ENCODE results near the gene FAM76B. TPM values are rescaled to one million over a fixed set of nuclear protein-coding genes. Genes with fewer than 3 reads are reported as not detected.
A peak's percentile ranks its signal among the peaks of the same experiment; 100 is the strongest.

FAM76B gene
- total and polyA plus RNA-seq, 9 of the 15 experiments (the other 6 are each of a cell fraction or from before 2014, with no cell fraction given), result 22.5 to 60.0 (median 35.0) TPM

DNA sequence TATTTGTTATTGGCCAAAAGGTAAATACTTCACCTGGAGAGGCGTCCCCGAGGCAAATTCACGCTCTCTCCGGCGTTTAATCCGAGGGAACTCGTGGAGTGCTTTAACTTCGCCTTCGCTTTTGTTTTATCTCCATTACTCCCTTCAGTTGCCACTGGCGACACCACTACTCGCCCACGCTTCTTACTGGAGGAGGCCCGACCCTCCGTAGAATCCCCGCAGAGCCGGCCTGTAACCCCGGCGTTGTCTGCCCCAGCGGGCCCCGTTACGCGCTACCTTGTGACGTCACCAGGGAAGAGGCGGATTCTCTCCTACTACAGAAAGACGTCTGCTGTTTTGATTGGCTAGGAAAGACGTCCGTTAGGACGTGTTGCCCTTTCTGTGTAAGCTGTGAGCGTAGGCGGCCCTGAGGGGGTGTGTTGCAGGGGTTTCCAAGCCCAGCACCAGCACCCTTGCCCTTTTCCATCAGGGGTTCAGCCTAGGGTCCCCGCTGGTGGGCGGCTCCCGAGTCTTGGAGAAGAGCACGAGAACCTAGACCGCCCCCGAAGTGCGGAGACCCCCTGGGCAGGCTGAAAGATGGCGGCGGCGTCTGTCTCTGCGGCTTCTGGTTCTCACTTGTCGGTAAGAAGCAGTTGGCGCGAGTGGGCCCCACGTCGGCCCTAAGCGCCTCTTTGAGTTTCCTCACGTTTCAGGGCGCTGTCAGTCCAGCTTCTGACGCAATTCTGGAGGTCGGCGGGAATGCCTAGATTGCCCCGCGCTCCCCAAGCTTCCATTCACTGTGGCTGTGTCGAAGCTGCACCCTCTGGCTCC, 746 bp upstream of the FAM76B start, which contains the start of gene CEP57 (continued):
- TF ChIP-seq KLF6 (CRISPR knock-in tag; IDR thresholded peaks at IDR 0.05; ENCODE audit: borderline replicate concordance) (no peak), SAFB (IDR thresholded peaks at IDR 0.05; ENCODE audit: borderline replicate concordance, low read depth, low read length) (no peak), ZBTB1 (CRISPR knock-in tag; IDR thresholded peaks at IDR 0.05; ENCODE audit: borderline replicate concordance, low read depth) (peak; percentile 25; the same call in 1 of the 2 replicates), CAMTA2 (CRISPR knock-in tag; conservative IDR thresholded peaks at IDR 0.05) (no peak), GABPB2 (CRISPR knock-in tag; conservative IDR thresholded peaks at IDR 0.05) (no peak), MECOM (CRISPR knock-in tag; IDR thresholded peaks at IDR 0.05) (no peak), BCL6 (CRISPR knock-in tag; IDR thresholded peaks at IDR 0.05) (no peak), ATF1 (CRISPR knock-in tag; IDR thresholded peaks at IDR 0.05) (peak; percentile 83), ATF1 (tag; IDR thresholded peaks at IDR 0.05) (peak; percentile 99), DDX20 (tag; IDR thresholded peaks at IDR 0.05; ENCODE audit: low read depth) (no peak), SPI1 (IDR thresholded peaks at IDR 0.05; ENCODE audit: borderline replicate concordance, low read depth, low read length) (no peak), SIN3A (IDR thresholded peaks at IDR 0.05; ENCODE audit: borderline replicate concordance in 2 of 2, control insufficient read depth in 1 of 2, low read depth in 2 of 2, low read length in 2 of 2) (peak in 1 of 2 experiments; percentile 19; a peak in 2 of 4 replicates), XRCC3 (IDR thresholded peaks at IDR 0.05) (no peak), RBM34 (IDR thresholded peaks at IDR 0.05; ENCODE audit: borderline replicate concordance, insufficient read depth, low read length) (no peak), HDAC8 (tag; IDR thresholded peaks at IDR 0.05) (no peak), IFI16 (CRISPR knock-in tag; IDR thresholded peaks at IDR 0.05) (no peak)
- TF ChIP-seq, protein P1, sequence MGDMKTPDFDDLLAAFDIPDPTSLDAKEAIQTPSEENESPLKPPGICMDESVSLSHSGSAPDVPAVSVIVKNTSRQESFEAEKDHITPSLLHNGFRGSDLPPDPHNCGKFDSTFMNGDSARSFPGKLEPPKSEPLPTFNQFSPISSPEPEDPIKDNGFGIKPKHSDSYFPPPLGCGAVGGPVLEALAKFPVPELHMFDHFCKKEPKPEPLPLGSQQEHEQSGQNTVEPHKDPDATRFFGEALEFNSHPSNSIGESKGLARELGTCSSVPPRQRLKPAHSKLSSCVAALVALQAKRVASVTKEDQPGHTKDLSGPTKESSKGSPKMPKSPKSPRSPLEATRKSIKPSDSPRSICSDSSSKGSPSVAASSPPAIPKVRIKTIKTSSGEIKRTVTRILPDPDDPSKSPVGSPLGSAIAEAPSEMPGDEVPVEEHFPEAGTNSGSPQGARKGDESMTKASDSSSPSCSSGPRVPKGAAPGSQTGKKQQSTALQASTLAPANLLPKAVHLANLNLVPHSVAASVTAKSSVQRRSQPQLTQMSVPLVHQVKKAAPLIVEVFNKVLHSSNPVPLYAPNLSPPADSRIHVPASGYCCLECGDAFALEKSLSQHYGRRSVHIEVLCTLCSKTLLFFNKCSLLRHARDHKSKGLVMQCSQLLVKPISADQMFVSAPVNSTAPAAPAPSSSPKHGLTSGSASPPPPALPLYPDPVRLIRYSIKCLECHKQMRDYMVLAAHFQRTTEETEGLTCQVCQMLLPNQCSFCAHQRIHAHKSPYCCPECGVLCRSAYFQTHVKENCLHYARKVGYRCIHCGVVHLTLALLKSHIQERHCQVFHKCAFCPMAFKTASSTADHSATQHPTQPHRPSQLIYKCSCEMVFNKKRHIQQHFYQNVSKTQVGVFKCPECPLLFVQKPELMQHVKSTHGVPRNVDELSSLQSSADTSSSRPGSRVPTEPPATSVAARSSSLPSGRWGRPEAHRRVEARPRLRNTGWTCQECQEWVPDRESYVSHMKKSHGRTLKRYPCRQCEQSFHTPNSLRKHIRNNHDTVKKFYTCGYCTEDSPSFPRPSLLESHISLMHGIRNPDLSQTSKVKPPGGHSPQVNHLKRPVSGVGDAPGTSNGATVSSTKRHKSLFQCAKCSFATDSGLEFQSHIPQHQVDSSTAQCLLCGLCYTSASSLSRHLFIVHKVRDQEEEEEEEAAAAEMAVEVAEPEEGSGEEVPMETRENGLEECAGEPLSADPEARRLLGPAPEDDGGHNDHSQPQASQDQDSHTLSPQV (IDR thresholded peaks at IDR 0.05), result 0 out of 2 replicates have a peak, but pooled peaks have one; percentile 10
- TF ChIP-seq, protein P2, sequence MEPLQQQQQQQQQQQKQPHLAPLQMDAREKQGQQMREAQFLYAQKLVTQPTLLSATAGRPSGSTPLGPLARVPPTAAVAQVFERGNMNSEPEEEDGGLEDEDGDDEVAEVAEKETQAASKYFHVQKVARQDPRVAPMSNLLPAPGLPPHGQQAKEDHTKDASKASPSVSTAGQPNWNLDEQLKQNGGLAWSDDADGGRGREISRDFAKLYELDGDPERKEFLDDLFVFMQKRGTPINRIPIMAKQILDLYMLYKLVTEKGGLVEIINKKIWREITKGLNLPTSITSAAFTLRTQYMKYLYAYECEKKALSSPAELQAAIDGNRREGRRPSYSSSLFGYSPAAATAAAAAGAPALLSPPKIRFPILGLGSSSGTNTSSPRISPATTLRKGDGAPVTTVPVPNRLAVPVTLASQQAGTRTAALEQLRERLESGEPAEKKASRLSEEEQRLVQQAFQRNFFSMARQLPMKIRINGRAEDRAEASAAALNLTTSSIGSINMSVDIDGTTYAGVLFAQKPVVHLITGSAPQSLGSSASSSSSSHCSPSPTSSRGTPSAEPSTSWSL (CRISPR knock-in tag; IDR thresholded peaks at IDR 0.05; ENCODE audit: borderline replicate concordance), result 0 out of 2 replicates have a peak, but pooled peaks have one; percentile 26
- TF ChIP-seq, protein P3, sequence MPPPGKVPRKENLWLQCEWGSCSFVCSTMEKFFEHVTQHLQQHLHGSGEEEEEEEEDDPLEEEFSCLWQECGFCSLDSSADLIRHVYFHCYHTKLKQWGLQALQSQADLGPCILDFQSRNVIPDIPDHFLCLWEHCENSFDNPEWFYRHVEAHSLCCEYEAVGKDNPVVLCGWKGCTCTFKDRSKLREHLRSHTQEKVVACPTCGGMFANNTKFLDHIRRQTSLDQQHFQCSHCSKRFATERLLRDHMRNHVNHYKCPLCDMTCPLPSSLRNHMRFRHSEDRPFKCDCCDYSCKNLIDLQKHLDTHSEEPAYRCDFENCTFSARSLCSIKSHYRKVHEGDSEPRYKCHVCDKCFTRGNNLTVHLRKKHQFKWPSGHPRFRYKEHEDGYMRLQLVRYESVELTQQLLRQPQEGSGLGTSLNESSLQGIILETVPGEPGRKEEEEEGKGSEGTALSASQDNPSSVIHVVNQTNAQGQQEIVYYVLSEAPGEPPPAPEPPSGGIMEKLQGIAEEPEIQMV (tag; conservative IDR thresholded peaks at IDR 0.05; ENCODE audit: low read depth), result no peak
- TF ChIP-seq, protein P4, sequence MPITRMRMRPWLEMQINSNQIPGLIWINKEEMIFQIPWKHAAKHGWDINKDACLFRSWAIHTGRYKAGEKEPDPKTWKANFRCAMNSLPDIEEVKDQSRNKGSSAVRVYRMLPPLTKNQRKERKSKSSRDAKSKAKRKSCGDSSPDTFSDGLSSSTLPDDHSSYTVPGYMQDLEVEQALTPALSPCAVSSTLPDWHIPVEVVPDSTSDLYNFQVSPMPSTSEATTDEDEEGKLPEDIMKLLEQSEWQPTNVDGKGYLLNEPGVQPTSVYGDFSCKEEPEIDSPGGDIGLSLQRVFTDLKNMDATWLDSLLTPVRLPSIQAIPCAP (CRISPR knock-in tag; IDR thresholded peaks at IDR 0.05; ENCODE audit: borderline replicate concordance), result no peak

Data from K562 (cell line).